8988T (cell line): ENCODE data around the gene IL20RA.
"Not testable (repeated sequence)": the region's sequence is repeated elsewhere in the genome, so short reads cannot be mapped to it uniquely, and the experiment has no call there.

ENCODE experiments used
- DNase-seq: peaks from one replicate; pipeline ENCODE4 v3.0.0; 2011

IL20RA gene

DNA sequence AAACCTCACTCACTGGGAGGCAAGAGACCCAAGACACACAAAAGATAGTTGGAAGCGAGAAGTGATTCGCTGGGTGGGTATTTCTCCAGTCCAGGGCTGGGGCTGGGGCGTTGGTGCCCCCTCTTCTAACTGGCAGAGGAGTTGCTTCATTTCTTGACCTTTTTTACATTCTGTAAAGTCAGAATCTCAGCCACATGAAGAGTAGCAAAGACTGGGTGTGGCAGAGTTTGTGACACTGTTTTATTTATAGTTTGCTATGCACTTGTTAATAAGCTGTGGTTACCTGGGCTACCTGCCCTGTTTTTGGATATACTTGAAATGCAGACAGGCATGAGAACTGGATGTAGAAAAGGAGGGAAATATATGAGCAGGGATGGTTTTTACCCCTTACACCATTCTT lies 42.3 kb downstream of the IL20RA start:
- no peak for DNase-seq

DNA sequence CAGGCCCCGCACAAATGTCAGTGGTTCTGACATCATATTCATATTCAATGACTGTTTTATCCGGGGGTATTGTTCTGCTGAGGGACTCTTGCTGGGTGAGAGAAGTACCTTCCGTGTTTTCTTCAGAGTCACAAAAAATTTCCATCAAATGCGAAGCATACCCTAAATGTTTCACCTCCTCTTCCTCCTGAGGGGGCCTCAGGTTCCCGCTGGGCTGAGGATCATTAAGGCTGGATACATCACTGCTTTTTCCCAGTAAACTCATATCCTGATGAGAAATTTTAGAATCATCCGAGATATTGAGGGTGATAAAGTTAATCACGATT lies 42.8 kb downstream of the IL20RA start:
- no peak for DNase-seq

DNA sequence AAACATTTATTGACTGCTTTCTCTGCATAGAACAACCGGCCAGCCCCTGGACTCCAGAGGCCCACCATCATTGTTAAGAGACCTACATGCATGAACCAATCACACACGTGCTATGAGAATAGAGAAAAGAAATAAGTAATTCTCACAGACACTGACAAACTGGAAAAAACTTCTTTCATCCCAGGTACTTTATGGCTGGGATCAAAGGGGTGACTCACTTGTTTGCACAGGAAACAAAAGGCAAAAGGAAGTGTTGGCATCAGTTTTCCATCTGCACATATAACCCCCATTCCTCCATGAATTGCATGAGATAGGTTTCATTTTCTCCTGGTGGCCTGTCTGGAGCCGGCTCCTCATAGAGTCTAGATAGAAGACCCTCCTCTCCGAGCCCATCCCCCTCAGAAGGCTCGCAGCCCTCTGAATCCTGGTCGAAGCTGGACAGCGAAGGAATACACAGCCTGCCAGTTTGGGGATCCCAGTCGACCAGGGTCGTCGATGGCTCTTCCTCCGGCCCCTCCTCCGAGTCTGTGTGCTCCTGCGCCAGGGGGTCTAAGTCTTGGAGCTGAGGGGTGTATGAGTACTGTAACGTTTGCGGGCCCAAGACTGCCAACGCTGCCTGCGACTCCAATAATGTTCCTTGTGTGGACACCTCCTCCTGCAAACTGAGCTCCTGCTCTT lies 43.3 kb downstream of the IL20RA start:
- no peak for DNase-seq

DNA sequence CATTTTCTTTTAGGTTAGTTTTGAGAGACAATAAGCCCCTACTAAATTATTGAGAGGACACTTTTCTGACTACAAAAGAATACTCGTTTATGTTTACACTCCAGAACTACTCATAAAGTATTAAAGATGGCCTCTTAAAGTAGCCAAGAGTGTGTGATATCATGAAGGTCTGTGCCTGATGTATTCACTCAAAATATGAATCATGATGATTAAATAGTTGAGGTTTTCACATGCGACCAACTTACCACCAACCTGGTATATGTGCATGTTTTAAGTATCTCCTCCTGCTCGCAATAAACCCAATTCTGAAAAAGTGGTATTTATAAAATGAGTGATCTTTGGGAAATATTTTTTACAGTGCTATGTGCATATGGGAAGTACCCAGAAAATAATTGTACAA lies 43.9 kb downstream of the IL20RA start:
- no peak for DNase-seq

DNA sequence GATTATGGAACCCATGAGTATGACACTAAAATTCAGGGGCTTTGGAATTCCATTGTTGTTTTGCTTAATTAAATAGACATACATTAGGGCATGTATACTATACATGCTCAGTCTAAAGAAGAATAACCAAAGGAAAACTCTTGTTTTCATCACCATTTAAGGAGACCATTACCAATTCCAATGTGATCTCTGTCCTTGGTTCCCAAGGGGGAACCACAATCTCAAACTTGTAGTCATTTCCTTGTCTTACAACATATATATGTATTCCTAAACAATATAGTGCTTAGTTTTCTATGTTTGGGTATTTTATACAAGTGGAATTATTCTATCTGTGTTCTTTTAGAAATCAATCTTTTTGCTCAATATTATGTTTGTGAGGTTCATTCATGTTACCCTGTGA lies 49.2 kb downstream of the IL20RA start:
- DNase-seq = no peak

DNA sequence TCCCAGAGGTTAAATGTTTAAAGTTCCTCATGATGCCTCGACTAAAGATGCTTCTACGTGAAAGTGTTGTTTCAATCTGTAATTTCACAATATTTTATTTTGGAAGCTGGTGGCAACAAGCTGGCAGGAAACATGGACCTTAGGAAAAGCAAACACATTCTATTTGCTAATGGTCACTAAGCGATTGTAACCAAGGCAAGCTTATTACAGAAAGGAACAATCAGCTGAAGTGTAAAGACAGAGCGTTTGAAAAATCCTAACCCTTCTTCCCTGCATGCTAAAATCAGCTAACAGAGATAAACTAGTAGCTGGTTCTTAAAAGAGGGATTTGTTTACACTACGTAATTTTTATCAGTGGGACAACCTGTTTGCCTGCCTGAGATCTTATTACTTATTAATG lies 50.0 kb downstream of the IL20RA start:
- no peak for DNase-seq

DNA sequence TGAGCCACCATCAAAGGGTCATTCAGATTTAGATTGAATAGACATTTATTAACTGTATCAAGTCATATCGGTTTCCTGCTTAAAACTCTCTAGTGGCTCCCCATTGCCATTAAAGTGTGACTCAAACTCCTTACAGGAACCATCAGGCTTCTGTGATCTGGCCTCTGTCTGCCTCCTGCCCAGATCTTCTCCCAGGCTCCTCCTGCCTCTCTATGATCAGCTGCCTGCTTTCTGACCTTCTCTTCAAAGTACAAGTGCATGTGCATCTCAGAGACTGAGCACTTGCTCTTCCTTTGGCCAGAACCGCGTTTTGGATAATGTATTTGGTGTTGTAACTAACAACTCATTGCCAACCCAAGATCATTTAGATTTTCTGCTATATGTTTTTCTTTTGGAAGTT lies 52.7 kb downstream of the IL20RA start:
- DNase-seq = no peak

DNA sequence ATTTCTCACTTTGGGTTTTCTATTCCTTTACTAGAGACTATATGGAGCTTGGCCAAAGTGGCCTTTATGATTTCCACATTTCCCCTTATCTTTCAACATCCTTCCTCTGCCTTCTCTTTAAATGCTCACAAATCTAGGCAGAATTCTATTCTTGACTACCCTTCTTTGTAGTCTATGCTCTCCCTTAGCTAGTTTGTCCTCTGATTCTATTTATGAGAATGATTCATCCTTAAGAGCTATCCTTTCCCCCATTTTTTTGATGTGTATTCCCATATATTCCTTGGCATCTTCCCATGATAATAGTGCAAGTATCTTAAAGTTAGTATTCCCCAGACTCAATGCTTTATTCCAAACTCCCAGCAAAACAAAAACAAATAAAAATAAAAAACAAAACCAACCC lies 53.1 kb downstream of the IL20RA start:
- DNase-seq = no peak

DNA sequence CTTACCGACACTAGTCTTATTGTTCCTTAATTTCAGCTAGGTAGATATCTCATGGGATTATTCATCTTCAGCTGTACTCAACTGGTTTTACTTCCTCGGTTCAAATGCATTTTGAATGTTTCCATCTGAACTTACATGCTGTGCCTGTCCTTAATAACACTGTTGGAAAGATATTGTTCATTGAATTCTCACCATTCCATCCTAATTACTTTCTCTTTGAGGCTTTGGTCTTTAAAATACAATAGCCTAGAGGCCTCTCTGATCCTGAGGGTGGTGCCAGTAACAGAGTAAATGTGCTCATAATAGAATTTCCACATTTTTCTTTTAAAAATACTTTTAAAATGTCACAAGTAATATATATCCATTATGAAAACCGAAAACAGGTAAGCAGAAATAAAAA lies 54.0 kb downstream of the IL20RA start:
- DNase-seq = no peak

DNA sequence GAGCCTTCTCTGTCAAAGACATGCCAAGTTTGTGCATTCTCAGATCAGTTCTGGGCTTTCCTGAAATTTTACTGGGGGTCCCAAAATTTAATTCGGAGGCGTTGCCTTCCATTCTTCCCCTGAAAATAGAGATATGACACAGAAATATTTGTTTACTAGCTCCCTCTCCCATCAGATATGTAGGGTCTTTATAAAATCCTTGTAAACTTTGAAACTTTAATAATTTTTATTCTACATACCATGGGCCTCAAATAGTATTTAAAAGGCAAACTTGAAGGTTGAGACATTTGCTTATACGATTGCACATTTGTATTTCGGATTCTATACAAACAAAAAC lies 54.6 kb downstream of the IL20RA start:
- no peak for DNase-seq

DNA sequence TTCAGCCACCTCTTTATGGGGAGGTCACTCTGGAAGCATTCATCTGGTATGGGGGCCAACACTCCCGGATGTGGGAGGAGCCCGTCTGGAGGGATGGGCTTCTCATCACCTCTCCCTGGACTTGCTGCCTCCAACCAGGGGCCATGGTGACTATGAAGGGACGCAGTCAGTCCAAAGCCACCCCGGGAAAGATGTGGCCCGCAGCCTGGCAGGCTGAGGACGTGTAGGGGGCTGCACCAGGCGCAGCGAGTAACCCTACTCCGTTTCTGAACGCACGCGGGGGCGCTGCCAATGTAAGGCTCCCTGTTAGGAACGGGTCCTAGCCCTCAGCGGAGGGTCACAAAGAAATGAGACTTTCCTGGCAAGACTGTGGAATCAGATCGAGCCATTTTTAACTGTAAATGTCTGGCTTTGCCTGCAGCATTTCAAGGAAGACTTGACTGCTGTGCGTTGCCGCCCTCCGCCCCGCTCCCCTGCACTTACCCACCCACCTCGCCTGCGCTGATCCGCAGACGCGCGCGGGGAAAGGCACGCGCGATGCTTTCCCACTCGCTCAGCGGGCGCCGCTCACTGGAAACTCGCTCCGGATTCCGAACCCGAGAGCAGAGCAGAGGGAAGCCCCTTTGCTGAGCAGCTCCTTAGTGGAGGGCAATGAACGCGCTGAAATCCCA lies 55.1 kb downstream of the IL20RA start:
- no peak for DNase-seq

DNA sequence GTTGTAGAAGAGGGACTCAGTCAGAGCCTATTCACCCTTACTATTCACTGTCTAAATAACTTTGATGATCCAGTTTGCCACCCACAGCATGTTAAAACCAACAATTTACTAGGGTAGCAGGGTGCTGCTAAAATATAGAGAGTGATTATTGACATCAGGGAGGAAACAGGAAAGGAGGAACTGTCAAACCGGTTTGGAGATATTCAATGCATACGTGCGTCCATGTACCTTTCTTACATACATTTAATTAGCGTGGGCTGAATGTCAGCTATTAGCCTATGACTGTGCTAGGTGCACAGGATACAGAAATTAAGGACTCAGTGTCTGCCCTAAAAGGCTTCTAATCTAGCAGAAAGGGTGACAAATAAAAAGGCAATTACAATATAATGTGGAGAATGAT lies 57.2 kb downstream of the IL20RA start:
- no peak for DNase-seq

DNA sequence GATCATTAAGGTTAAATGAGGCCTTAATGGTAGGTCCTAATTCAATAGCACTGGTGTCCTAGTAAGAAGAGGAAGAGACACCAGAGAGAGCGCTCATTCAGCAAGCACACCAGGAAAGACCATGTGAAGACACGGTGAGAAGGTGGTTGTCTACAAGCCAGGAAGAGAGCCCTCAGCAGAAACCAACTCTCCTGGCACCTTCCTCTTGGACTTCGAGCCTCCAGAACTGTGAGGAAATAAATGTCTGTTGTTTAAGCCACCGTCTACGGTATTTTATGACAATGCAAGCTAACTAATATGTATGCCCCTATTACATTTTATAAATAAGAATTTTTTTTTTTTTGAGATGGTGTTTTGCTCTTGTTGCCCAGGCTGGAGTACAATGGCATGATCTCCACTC lies 59.3 kb downstream of the IL20RA start:
- DNase-seq = no peak

DNA sequence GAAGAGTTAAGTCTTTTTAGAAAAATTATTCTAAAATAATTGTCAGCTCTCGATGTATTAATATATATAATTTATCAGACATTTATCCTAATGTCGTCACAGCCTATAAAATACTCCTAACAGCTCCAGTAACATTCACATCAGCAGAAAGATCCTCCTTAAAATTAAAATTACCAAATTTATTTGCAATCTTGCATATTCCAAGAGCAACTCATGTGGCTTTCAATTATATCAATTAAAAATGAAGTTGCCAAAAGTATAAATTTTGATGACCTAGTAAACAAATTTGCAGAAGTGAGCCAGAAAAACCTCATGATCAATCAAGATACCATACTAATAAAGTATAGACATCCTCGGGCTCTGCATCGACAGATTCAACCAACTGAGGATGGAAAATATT lies 60.2 kb downstream of the IL20RA start:
- no peak for DNase-seq

DNA sequence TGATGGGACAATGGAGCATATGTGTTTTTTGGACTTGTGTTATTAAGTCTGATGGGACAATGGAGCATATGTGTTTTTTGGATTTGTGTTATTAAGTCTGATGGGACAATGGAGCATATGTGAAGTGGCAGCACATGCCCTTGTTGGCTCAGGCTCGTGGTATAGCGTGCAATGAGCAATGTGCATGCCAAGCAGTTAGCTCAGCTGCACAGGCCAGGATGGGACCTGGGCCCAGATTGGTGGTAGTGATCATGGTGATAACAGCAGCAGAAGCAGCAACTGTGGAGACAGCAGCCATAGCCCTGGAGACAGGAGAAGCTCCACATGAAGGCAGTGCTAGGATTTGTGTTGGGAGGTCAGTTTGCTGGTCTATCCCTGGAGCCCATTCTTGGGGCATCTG lies 61.1 kb downstream of the IL20RA start:
- DNase-seq = no peak

DNA sequence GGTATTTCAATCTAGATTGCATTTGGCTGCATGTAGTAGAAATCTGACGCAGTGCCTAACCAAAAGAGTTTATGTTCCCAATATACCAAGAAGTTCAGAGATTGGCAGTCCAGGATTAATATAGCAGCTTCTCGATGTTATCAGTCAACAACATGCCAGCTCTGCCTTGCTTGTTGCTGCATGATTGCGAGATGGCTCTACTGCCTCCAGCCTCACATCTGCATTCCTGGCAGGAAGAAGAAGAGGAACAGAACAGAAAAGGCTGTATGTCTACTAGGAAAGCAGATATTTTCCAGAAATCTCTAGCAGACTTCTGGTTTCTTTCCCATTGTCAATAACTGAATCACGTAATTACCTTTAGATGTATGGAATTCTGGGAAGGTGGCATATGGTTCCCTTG lies 61.8 kb downstream of the IL20RA start:
- no peak for DNase-seq

DNA sequence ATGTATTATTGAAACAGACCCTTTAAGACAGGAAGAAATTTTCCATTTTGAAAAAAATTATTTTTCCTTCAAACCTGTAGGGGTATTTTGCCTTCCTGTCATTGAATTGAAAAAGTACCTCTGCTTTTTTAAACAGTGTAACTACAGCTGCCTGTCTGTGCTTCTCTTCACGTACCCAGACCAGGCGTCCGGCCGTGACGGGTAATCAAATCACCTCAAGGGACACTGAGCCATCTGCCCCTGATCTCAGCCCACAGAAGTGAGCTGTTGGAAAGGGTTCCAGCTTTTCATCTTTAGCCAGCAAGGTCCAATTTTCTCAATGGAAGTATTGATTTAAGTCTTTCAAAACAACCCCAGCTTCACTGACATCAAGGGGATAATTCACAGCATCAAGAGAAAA lies 64.7 kb downstream of the IL20RA start:
- no peak for DNase-seq

DNA sequence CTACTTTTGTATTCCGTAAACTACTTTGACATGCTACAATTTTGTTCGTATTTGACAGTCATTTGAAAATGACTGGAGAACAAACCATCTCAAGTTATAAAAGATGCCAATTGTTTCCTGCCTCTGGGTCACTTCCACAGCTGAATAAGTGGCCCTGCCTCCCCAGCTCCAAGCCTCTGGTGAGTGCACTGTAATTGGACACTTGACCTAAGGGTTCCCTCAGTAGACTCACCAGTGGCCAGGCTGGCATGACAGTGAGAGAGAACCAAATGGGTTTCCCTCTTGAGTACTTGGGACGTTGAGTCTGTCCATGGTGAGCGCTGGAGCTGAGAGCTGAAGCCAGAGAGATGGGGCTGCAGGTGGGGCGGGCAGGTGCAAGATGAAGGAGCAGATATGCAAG lies 65.6 kb downstream of the IL20RA start:
- DNase-seq = no peak

DNA sequence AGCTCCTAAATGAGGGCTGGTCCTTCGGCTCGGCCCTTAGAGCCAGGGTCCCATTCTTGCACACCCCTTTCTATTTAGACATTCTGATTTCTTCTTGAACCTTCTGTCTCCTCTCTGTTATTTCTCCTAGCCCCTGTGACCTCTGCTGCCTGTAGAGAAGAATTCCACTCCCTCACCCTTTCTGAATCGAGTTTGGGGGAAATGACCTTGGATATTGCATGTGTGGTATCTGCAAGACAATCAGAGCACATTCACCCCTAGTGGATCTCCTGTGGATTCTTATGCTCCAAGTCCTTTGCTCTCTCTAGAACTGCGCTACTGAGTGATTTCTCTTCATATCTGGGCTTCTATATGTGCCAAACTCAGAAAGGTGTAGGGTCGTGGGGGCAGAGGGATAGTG lies 67.7 kb downstream of the IL20RA start:
- DNase-seq = no peak

DNA sequence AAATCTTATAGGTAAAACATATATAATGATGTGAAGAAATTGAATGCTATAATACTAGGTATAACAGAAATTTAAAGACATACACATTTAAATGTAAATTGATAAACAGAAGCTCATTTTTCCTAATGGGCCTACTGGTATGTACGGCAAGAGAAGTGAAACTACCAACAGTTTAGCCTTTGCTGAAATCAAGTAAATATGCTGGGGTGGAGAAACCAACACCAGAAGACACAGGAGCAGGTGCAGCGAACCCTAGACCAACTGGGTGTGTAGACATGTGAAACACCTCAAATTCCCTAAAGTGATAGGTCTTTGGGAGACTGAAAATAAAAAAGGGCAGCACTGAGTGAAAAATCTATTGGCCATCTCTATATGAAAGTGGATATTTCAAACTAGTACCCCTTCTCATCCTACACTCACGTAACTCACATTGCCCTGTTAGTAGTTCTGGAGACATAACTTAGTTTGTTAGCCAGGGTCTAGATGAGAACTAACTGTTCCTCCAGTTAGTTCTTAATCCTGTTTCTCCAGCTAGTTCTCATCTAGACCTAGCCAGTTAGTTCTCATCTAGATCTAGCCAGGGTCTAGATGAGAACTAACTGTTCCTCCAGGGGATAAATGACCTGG lies 69.6 kb downstream of the IL20RA start:
- DNase-seq = no peak

DNA sequence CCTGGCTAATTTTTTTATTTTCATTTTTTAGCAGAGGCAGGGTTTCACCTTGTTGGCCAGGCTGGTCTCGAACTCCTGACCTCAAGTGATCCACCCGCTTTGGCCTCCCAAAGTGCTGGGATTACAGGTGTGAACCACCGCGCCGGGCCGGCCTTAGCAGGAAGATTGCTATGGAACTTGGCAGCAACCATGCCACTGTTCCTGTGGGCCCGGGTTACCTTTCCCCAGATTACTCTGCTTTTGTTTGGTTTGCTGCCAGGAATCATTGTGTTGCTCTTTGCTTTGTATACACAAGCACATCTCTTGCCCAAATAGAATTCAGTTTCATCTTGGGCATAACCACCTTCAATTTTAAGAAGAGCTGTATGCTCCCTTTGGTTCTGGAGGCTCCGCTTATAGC lies 71.0 kb downstream of the IL20RA start:
- not testable (repeated sequence) for DNase-seq

DNA sequence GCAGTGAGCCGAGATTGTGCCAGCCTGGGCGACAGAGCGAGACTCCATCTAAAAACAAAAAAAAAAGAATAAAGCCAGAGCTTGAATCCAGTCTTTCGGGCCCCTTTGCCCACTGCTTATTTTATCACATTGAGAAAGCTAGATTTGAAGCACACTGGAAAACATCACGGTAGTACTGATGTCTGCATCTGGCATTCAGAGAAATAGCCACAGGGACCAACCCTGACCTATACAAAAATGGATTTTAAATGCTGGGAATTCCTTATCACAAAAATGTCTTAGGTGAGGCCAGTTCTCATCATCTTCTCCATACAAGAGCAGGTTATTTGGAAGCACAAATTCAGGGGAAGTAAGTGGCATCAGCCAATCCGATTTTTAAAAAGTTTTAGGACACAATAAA lies 73.2 kb downstream of the IL20RA start:
- no peak for DNase-seq

DNA sequence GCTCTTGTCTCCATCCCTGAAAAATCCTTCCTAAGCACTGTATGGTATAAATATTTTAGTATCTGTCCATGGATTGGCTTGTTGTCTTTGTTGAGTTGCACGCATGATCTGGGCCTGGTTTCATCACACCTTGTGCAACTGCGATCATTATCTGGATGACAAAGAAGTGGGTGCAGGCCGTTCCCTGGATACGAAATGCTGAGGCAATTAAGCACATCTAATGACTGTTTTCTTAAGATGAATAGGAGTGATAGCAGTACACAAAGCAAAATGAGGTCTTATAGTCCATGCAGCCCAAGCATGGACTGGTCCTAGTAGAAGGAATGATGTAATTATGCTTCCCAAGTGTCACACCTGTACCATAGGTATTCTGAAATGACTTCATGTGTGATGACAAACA lies 74.8 kb downstream of the IL20RA start:
- no peak for DNase-seq

DNA sequence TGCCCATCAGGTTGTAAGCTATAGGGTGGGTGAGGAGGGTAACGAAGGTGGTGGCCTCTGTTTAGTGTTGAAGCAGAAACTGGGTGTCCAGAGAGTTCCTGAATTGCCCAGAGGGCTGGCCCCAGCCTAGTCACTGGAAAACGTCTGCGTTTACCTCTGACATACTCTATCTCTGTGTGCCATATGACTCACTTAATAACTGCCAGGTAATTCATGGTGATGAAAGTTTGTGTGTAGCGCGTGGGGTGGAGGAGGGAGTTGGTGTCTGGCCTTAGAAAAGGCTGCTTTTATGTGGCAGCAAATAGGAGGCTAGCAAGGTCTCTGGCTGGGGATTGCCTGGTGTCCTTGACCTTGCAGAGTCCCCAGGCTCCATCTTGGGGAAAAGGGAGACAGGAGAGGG lies 75.3 kb downstream of the IL20RA start:
- no peak for DNase-seq

DNA sequence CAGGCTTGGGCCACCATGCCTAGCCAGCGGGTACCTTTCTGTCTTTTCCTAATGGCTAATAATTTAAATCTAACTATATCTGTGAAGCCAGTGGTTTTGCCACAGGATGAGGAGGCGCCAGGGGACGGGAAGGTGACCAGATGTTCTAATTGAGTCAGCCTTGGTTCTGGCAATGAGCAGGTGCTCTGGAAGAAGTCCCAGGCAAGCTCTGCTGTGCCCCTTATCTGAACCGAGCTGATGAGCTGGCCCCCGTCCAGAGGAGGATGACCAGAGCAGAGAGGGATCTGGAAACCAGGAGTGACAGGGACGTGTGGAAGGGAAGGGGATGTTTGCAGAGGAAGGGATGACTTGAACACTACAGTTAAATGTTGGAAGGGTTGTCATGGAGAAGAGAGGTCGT lies 75.9 kb downstream of the IL20RA start:
- DNase-seq = no peak
